Activated CD8-positive, alpha-beta memory T cell treated with anti-CD3 and anti-CD28 coated beads, Interleukin-2, amount 50 U/mL, for 1 hour (primary cell): ENCODE measurements around the gene DISP2.
A peak's percentile ranks its signal among the peaks of the same experiment; 100 is the strongest.

ENCODE experiments used
- DNase-seq: peaks from one replicate; pipeline ENCODE4 v3.0.0-alpha.2; 2020; ENCODE audit errors: extremely low read depth

DISP2 gene

DNA sequence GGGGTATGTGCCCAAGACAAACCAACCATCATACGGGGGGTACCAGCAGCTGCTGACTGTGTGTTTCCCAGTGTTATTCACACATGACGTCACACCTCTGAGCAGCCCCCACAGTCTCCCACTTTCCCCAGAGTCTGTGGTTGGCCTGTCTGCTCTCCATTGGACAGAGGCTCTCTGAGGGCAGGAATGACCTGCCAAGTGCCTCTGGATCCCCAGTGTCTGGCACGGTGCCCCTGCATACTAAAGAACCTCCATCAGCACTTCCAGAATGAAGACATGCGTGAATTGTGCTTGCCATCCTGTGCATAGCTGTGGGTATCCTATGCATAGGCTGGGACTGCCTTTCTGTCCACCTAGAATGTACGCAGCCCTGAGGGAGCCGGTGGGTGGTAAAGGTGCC, 13.8 kb upstream of the DISP2 start:
- DNase-seq = no peak

DNA sequence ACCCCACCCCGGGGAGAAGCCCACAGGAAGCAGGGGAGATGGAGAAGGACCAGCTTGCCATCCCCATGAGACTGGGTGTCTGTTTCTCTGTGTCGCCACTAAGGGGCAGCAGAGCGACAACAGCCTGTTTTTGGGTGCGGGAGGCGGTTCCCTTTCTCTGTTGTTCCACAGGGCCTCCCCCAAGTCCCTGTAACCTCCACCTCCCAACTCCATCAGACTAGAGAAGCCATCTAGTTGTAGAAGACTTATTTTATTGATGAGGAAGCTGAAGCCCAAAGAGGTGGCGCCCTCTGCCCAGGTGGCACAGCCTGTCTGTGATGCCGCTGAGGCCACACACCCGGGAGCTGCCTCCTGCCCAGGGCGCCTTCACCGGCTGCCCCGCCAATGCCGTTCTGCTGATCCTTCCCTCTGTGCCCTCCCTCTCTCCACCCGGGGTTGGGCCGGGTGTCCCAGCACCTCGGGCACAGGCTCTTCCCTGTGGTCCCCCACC, 13.3 kb upstream of the DISP2 start:
- peak; percentile 34 for DNase-seq

DNA sequence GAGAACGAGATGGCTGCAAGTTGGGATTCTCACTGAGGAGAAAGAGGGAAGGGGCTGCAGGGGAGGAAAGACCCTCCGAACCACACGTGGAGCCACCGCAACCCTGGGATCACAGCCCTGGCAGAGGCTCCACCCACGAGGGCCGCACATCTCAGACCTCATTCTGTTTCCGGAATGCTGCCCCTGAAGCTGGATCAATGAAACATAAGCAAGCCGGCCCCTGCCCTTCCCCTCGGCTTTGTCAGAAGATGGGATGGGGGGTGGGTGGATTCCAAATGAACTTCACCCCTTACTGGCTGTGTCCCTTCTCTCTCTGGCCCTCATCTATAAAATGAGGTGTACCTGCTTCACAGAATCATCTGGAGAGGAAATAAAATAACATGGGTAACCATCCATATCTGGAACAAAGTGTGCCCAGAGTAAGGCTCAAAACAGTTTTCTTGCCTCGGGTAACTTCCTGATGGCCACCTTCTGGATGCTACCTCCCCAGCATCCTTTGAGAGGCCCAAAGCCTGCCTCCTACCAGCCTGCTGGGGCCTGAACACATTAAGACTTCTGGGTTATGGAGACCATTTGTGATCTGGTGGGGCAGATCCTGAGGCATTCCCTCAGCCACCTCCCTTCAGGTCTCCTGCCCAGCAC, 12.7 kb upstream of the DISP2 start:
- DNase-seq = no peak

DNA sequence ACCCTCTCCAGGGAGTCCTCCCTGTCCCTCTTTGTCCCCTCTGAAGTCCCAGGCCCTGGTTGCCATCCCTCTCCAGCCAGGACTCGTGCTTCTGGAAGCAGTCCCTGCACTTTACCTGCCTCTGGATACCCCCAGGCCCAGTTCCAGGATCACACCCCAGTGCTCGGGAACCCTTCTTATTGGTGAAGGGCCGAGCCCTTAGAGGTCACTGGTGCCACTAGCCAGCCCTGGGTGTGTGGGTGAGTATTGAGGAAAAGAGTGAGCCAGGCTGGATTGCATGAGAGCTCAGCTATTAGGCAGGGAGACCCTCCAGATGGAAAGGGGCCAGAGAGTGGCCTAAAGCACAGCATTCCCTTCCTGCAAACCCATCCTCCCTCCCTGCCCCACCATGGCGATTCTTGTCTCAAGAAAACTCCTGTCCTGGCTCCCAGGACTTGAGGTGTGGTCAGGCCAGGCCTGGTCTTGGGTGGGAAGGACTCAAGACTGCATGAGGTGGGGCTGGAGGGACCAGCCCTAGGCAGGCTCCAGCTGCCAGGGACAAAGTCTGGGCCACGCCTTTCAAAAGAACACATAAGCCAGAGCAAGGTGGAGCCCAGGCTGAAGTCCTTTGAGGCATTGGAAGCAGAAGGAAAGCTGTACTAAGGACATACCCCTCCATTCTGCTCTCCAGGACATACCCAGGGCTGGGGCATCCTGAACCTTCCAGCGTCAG, 12.0 kb upstream of the DISP2 start:
- DNase-seq = no peak

DNA sequence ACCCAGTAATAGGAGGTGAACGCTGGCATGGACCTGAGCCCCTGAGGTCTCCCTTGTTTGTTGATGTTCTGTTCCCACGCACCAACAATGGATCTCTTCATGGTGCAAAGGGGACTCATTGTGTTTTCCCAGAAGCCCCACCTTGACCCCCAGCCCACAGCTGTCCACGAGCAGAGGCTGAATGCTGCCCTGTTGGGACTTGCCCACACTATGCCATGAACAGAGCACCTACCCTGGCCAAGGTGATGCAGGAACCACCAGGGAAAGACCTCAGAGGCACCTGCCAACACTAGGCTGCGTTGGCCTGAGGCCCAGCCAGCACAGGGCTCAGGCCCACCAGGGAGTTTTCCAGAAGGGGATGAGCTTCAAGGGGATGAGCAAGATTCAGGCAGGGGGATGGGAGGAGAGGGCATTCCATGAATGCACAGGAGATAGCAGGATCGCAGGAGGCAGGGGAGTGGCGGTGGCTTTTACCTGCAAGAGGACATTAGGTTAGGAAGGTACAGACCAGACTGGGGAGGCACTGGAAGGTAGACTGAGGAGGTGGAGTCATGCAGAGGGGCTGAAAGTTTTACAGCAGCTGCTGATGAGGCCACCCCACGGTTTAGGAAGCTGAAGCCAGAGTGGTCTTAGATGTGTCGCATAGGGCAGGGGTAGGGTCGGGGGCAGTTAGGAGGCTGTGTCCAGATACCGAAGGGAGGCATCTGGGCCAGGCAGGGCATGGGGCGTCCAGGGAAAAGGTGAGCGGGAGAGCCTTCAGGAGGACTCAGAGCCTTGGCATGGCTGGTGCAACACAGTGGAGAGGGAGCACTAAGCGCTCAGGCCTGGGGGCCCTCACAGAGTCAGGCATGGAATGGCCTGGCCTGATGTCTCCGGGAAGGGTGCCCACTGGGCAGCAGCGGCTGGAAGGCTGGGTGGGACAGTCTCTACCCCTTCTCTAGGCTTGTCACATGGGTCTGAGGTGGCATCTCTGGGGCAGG, 11.2 kb upstream of the DISP2 start:
- DNase-seq = no peak

DNA sequence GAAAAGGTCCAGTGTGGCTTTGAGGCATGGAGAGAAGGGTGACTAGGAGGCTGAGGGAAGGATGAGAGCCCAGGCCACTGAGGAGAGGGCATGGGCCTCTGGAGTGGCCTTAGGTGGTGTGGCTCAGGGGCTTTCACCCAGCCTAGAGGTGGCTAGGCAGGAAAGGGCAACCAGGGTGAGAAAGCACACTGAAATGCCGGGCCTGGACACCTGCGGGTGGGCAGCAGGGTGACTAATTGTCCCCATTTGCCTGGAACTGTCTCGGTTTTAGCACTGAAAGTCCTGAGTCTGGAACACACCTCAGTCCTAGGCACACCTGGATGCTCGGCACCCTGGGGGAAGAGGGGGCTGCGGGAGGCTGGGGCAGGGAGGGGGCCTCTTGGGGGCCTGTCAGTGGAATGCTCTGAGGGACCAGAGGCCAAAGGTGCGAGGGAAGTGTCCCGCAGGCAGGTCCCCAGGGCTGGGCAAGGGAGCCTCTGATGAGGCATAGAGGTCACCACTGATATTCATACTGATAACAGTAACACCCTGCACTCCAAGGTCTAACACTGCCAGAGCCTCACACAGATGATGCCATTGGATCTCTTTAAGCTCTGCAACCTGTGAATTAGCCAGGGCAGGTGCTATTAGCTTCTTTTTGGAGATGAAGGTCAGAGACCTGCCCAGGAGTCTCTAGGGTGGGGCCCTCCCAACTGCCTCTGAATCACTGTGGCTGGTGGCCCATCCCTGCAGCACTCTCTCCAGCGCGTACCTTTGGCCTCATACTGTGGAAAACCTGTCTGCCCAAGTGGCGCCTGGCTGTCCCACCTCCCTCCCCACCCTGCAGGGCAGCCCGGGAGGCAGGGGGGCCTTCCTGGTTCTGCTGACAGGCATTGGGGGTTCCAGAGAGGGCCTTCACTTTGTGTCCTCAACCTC, 10.2 kb upstream of the DISP2 start:
- DNase-seq = no peak

DNA sequence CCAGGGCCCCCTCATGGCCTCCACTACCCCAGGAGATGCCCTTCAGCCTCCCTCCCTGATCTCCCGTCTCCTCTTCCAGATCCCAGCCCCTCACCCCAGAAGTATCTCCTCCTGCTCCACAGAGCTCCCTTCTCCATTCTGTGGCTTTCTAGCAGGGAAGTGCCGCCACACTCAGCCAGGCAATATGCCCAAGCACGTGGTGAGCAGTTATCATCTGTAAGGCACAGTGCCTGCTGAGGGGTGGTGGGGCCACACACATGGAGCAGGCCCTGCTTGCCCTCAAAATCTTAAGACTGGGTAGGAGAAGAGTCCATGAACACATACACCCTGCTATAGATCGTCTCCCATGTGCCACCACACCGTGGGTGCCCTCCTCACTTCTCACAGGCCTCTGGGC, 9.5 kb upstream of the DISP2 start:
- DNase-seq = no peak

DNA sequence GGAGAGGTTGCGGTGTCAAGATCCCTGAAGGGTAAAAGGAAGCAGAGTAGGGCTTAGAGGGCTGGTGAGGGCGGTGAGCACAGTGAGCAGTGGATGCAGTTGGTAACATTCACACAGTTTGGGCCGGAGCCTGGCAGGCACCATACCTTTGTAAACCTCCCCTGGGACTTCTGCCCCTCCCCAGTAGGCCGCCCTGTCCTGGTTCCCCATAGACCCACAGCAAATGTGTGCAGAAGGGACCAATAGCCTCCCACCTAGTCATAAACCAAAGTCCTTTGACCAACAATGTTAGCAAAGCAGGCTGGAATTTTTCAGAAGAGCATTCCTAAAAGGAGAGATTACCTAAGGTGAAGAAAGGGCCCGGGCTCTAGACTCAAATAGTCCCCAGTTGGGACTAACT, 8.9 kb upstream of the DISP2 start:
- DNase-seq = no peak

DNA sequence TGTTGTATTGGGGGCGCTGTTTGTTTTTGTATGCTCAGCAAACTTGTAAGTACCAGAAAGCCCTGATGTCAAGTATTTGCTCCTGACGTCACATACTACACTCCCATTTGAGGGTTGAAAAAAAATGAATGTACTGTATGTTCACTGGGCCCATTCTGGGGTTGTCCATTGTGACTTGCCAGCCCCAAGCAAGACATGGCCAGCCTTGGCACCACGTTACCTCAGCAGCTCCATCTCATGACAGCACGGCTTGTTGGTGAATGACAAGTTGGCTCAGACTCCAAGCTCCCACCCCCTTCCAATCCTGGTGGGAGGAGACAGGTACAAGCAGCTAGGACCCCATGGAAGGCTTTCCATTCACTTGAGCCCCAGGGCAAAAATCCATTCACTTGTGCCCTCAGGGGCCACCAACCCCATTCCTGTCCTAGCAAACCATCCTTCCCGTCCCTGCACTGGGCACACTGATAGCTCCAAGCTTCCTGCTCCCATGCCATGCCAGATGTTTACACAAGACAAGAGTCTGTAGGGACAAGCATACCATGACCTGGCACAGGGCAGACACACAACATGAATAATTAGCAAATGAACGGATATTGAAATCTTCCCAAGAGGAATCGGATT, 5.6 kb upstream of the DISP2 start:
- no peak for DNase-seq

DNA sequence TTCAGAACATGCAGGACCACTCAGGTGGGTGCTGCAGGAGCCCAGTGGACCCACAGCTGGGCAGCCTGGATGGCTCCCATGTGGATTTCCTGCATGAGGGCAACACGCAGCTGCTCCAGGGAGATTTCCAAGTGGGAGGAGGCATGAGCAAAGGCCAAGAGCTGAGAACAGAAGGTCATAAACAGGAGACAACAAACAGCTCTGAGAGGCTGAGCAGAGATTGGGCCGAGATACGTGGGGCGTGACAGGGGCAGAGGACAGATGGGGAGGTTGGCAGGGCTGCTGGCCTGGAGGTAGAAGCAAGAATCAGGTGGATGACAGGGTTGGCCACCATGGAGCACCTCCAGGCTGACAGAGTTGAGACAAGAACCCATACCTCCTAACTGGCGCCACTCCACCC, 4.3 kb upstream of the DISP2 start:
- no peak for DNase-seq

DNA sequence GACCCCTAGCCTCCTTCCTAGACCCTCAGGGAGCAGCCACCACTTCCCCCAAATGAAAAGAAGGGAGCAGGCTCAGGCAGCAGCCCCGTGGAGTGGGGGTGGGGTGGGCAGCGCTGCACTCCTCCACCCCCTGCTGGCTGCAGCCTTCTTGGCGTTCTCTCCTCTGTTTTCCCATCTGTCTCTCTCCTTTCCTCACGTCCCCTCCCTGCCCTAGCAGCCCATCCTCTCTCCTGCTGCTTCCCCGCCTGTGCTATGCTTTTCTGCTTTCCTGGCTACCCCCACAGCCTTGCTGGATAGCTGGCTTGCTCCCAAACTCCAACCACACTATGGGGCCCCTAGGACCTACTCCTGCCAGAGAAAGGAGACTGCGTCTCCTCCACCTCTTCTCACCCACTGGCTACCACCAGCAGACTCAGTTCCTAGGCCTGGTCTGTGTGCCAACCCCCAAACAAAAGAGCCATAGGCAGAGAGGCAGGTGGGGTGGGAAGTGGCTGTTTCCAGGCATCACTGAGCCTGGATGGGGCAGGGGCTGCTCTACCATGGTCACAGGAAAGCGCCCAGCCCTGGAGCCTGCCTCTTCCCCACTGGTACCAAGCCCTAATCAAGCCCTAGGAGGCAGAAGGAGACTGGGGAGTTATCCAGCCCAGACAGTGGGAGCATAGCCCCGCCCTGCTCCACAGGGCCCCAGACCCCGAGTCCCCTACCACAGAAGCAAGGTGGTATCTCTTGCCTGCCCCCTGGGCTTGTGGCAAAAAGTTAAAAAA, 3.4 kb upstream of the DISP2 start:
- DNase-seq = no peak

DNA sequence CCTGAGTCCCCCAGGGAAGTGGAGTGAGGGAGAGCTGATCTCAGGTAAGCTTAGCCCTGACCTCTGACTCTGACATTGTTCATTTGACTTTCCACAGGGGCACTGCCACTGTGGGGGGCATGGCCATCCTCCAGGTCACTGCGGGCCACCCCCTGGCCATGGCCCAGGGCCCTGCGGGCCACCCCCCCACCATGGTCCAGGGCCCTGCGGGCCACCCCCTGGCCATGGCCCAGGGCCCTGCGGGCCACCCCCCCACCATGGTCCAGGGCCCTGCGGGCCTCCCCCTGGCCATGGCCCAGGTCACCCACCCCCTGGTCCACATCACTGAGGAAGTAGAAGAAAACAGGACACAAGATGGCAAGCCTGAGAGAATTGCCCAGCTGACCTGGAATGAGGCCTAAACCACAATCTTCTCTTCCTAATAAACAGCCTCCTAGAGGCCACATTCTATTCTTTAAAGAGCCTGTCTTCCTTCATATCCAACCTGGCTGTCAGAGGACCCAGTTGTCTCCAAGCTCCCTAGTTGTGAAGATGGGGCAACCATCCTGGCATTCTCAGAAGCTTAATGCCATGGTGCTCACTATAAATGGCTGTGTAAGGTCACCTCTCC, 1.9 kb upstream of the DISP2 start:
- DNase-seq = no peak

DNA sequence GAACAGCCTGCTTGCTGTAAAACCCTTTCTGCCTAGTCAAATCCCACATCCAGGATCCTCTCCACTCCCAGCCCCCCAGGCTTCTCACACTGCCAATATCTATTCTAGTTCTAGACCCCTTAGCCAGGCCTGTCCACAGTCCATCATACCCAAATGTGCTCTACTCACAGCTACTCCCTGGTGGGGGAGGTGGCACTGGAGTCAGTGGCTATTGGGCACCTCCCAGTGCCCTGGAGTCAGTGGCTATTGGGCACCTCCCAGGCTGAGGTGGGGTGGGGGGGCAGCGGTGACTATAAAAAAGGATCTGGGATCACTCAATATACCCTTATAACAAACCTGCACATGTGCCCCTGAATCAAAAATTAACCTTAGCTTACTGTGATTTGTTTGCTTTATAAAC, 773 bp upstream of the DISP2 start:
- DNase-seq = no peak

DNA sequence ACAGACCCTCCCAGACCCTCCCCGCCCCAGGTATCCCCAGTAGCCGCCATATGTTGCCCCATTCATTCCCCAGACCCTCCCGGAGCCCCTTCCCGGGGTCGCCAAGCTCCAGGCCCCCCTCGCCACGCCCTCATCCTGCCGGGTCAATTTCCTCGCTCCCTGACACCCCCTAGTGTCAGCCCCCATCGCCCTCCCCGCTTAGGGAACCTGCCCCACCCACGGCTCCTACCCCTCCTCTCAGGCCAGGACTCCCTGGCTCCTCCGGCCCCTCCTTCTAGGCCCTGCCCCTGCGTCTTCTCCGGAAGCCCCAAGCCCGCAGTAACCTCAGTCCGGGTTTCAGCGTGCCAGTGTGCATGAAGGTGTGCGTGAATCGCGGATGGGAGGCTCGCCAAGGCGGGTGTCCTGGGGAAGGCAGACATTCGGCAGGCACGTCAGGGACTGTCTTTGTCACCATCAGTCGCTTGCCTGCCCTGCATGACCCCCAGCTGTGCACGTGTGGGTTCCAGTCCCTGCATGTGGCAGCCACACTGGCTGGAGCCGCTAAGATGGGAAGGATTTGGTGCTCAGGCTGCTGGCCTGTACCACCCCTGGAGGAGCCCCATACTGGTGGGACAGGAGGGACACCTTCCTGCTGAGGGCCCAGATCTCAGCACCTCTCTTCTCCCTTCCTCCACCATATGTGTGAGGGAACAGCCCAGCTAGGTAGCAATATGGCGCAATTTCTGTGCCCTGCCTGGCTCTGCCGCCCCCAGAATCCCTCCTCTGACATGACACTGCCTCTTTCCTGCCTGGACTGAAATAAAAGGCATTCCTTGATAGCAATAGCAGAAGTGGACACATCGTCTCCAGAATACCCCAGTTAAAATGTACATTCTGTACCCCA, 693 bp downstream of the DISP2 start:
- DNase-seq = no peak

DNA sequence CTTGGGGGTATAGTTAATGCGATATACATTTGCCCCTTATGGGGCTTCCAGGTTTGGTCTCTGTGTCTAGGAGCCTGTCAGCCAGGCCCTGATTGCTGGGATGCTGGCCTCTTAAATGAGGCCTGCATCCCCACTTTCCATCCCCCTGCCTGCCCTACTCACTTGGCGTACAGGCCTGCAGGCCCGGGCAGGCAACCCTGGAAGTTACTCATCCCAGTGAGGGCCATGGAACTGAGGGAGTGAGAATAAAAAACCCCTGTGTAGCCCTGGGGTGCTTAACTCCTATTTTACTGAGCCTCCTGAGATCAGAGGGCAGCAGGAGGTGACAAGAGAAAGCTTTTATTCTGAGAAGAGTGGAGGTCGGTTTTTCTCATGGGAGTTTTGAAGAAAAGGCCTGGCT, 2.0 kb downstream of the DISP2 start:
- no peak for DNase-seq

DNA sequence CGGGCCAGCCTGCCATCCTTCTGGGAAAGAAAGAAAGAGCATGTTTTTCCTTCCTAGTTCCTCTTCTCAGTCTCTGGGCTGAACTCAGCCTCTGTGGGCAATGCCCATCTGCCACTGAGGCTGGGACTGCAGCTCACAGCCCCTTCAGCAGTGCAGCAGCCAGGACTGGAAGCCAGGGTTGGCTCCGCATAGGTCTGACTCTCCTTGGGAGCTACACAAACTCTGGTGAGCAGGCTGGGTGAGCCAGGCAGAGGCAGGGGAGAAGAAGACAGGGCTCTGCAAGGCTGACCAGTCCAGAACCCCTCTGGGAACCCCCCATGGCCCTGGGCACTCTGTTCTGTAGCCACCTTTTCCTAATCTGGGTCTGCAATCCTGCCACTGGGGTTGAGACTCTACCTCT, 3.6 kb downstream of the DISP2 start:
- DNase-seq = no peak

DNA sequence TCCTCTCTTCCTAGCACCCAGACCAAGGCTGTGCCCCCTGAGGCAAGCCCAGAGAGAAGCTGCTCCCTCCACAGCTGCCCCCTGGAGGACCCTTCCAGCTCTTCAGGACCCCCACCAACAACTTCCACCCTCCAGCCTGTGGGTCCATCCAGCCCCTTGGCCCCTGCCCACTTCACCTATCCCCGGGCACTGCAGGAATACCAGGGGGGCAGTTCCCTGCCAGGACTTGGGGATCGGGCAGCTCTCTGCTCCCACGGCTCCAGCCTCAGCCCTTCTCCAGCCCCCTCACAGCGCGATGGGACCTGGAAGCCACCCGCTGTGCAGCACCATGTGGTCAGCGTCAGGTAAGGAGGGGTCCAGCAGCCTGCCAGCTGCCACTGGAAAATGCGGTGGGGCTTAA, 5.6 kb downstream of the DISP2 start:
- DNase-seq = no peak

DNA sequence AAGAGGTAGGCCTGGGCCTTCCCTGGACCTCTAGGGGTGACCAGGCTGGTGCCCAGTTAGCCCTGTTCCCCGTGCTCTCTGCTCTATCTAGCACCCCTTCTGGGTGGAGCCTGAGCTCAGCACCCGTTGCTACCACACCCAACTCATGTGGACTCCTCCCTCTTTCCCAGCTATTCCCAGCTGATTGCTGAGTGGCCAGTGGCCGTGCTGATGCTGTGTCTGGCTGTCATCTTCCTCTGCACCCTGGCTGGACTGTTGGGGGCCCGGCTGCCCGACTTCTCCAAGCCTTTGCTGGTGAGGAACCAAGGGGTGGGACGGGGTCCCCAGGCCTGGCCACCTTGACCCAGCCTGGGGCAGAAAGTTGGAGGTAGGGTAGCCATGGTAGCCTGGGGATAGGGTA, 6.2 kb downstream of the DISP2 start:
- no peak for DNase-seq

DNA sequence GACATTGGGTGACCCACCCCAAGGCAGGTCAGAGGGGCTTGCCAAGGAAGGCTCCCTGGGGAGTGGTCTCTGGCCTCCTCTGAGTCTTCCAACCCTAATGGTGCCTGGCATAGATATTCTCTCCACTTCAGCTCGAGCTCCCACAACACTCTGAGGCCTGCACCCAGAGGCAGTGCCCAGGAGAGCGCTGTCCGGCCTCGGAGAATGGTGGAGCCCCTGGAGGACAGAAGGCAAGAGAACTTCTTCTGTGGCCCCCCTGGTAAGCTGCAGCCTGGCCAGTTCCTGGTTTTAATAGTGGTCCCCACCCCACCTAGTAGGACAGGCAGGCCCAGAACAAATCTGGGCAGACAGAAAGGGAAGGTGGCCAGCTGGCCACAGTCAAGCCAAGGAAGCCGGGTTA, 7.0 kb downstream of the DISP2 start:
- no peak for DNase-seq
